Neuronal stem cell (in vitro differentiated cells): Measurements from ENCODE around the gene PDE11A.
"Not testable (repeated sequence)": the region's sequence is repeated elsewhere in the genome, so short reads cannot be mapped to it uniquely, and the experiment has no call there.

ENCODE experiments used
- DNase-seq: peaks from one replicate; pipeline ENCODE4 v3.0.0-alpha.2; 2013; ENCODE audit warnings: low spot score
- H2AFZ ChIP-seq: one replicate; pipeline ENCODE4 v1.6.1; 2013; ENCODE audit warnings: mild to moderate bottlenecking, low read length, inconsistent platforms
- H2AK5ac ChIP-seq: 2 replicates; pipeline ENCODE4 v1.6.1; 2013; ENCODE audit warnings: low read depth, mild to moderate bottlenecking, inconsistent platforms, low read length, moderate library complexity, mixed read lengths
- H2BK120ac ChIP-seq: 2 replicates; pipeline ENCODE4 v1.6.1; 2013; ENCODE audit warnings: low read depth, mild to moderate bottlenecking, inconsistent platforms, low read length, moderate library complexity, mixed read lengths
- H2BK12ac ChIP-seq: one replicate; pipeline ENCODE4 v1.6.1; 2013; ENCODE audit warnings: low read length, inconsistent platforms
- H2BK15ac ChIP-seq: 2 replicates; pipeline ENCODE4 v1.6.1; 2013; ENCODE audit warnings: mild to moderate bottlenecking, low read length, inconsistent platforms, mixed read lengths
- H2BK5ac ChIP-seq: one replicate; pipeline ENCODE4 v1.6.1; 2013; ENCODE audit warnings: inconsistent platforms, mild to moderate bottlenecking, low read length, moderate library complexity
- H3K14ac ChIP-seq: one replicate; pipeline ENCODE4 v1.6.1; 2013; ENCODE audit warnings: low read length, inconsistent platforms
- H3K18ac ChIP-seq: 2 replicates; pipeline ENCODE4 v1.6.1; 2013; ENCODE audit warnings: low read length, inconsistent platforms
- H3K23ac ChIP-seq: 2 replicates; pipeline ENCODE4 v1.6.1; 2013; ENCODE audit warnings: low read depth, mild to moderate bottlenecking, mixed read lengths, low read length, inconsistent platforms; ENCODE audit not compliant: poor library complexity
- H3K27ac ChIP-seq: replicated peaks from 3 replicates; pipeline ENCODE4 v1.5.1; 2013; ENCODE audit warnings: low read length, inconsistent platforms
- H3K27me3 ChIP-seq, 3 experiments: 2 replicates each; pipeline ENCODE4 v1.6.1; 2013; ENCODE audit warnings: low read length in 3 of 3, mild to moderate bottlenecking in 2 of 3, inconsistent platforms in 1 of 3, low read depth in 1 of 3, mixed read lengths in 1 of 3, moderate library complexity in 1 of 3; ENCODE audit not compliant: control insufficient read depth in 3 of 3, insufficient read depth in 3 of 3
- H3K36me3 ChIP-seq, 2 donors: replicated peaks in 1 of 2; 2 replicates each; pipeline ENCODE4 v1.6.1; 2013; ENCODE audit warnings: low read length in 2 of 2; ENCODE audit not compliant: control insufficient read depth in 2 of 2, insufficient read depth in 2 of 2
- H3K4ac ChIP-seq: 2 replicates; pipeline ENCODE4 v1.6.1; 2013; ENCODE audit warnings: inconsistent platforms, mild to moderate bottlenecking, low read length, moderate library complexity
- H3K4me1 ChIP-seq, 2 donors: 1 replicate in 1 of 2; 2 replicates in 1 of 2; pipeline ENCODE4 v1.6.1; 2013; ENCODE audit warnings: low read length in 2 of 2, low read depth in 1 of 2; ENCODE audit not compliant: control insufficient read depth in 2 of 2, insufficient read depth in 1 of 2
- H3K4me2 ChIP-seq: one replicate; pipeline ENCODE4 v1.6.1; 2013; ENCODE audit warnings: mild to moderate bottlenecking, low read length, inconsistent platforms; ENCODE audit not compliant: insufficient read depth, poor library complexity, severe bottlenecking
- H3K4me3 ChIP-seq, 2 donors: 2 replicates each; pipeline ENCODE4 v1.5.1; 2013; ENCODE audit warnings: low read length in 2 of 2, mild to moderate bottlenecking in 2 of 2, inconsistent platforms in 1 of 2, moderate library complexity in 1 of 2
- H3K79me1 ChIP-seq: one replicate; pipeline ENCODE4 v1.6.1; 2013; ENCODE audit warnings: low read depth, mild to moderate bottlenecking, inconsistent platforms, low read length, moderate library complexity
- H3K9ac ChIP-seq: one replicate; pipeline ENCODE4 v1.6.1; 2013; ENCODE audit warnings: mild to moderate bottlenecking, low read depth, low read length, inconsistent platforms; ENCODE audit not compliant: poor library complexity
- H3K9me3 ChIP-seq, 2 donors: replicated peaks in 1 of 2; 2 replicates each; pipeline versions ENCODE3 to v1.6.1; 2013; ENCODE audit warnings: low read length in 2 of 2, mild to moderate bottlenecking in 2 of 2, inconsistent platforms in 1 of 2, low read depth in 1 of 2, mixed read lengths in 1 of 2, moderate library complexity in 1 of 2; ENCODE audit not compliant: control insufficient read depth in 2 of 2, insufficient read depth in 1 of 2
- H4K8ac ChIP-seq: one replicate; pipeline ENCODE4 v1.6.1; 2013; ENCODE audit warnings: low read depth, mild to moderate bottlenecking, inconsistent platforms, low read length, moderate library complexity
- H4K91ac ChIP-seq: one replicate; pipeline ENCODE4 v1.6.1; 2013; ENCODE audit warnings: low read length, low read depth, mild to moderate bottlenecking, inconsistent platforms; ENCODE audit not compliant: poor library complexity
- WGBS, 2 donors: extraction: QIAGEN DNeasy Blood & Tissue Kit; methylation state at CpG; one replicate each; pipeline ENCODE4 v1.1.7; 2013; ENCODE audit warnings: missing lambda C conversion rate in 2 of 2, mixed read lengths in 1 of 2; ENCODE audit not compliant: insufficient read length in 2 of 2, insufficient replicate concordance in 1 of 2; ENCODE audit errors: extremely low coverage in 2 of 2; 5-methylcytosine and 5-hydroxymethylcytosine counted together

Gene PDE11A

GRCh38 chr2:178047391-178047790 lies 25.2 kb downstream of the PDE11A start:
- H2BK15ac ChIP-seq = no peak overlapping the region
- H3K4me3 ChIP-seq = no peak overlapping the region
- no peak overlapping the region for H3K14ac ChIP-seq
- H2AK5ac ChIP-seq = no peak overlapping the region
- no peak overlapping the region for H4K8ac ChIP-seq
- H3K9ac ChIP-seq = no peak overlapping the region
- no peak overlapping the region for H3K23ac ChIP-seq
- H3K9me3 ChIP-seq = no peaks in the 10 kb centered on the region
- WGBS, 2 donors = no CpG with 5 or more reads among the region's 2 CpGs
- H3K27me3 ChIP-seq = no peaks in the 10 kb centered on the region
- no peak overlapping the region for H3K27ac ChIP-seq
- H3K4me1 ChIP-seq = no peaks in the 10 kb centered on the region
- no peak overlapping the region for H3K4me2 ChIP-seq
- H4K91ac ChIP-seq = no peak overlapping the region
- DNase-seq = no peak
- no peaks in the 10 kb centered on the region for H3K36me3 ChIP-seq
- H2BK5ac ChIP-seq = no peak overlapping the region
- H2BK120ac ChIP-seq = no peak overlapping the region
- H3K18ac ChIP-seq = no peak overlapping the region
- no peaks in the 10 kb centered on the region for H3K79me1 ChIP-seq
- no peak overlapping the region for H3K4ac ChIP-seq
- H2AFZ ChIP-seq = no peak overlapping the region
- H2BK12ac ChIP-seq = no peak overlapping the region

GRCh38 chr2:178044836-178045235 lies 27.7 kb downstream of the PDE11A start:
- no peak overlapping the region for H3K9ac ChIP-seq
- H3K4me2 ChIP-seq = no peak overlapping the region
- H3K79me1 ChIP-seq = no peaks in the 10 kb centered on the region
- H2AFZ ChIP-seq = no peak overlapping the region
- H3K18ac ChIP-seq = no peak overlapping the region
- H4K8ac ChIP-seq = no peak overlapping the region
- H3K4me3 ChIP-seq = no peak overlapping the region
- no peak overlapping the region for H3K23ac ChIP-seq
- H2BK12ac ChIP-seq = no peak overlapping the region
- no peak overlapping the region for H3K14ac ChIP-seq
- no CpG with 5 or more reads among the region's 1 CpG for WGBS, 2 donors
- H3K4ac ChIP-seq = no peak overlapping the region
- no peaks in the 10 kb centered on the region for H3K4me1 ChIP-seq
- H2BK5ac ChIP-seq = no peak overlapping the region
- no peaks in the 10 kb centered on the region for H3K27me3 ChIP-seq
- H2BK15ac ChIP-seq = no peak overlapping the region
- no peak overlapping the region for H2BK120ac ChIP-seq
- no peaks in the 10 kb centered on the region for H3K9me3 ChIP-seq
- H2AK5ac ChIP-seq = no peak overlapping the region
- no peaks in the 10 kb centered on the region for H3K36me3 ChIP-seq
- H4K91ac ChIP-seq = no peak overlapping the region
- H3K27ac ChIP-seq = no peak overlapping the region
- no peak for DNase-seq

DNA sequence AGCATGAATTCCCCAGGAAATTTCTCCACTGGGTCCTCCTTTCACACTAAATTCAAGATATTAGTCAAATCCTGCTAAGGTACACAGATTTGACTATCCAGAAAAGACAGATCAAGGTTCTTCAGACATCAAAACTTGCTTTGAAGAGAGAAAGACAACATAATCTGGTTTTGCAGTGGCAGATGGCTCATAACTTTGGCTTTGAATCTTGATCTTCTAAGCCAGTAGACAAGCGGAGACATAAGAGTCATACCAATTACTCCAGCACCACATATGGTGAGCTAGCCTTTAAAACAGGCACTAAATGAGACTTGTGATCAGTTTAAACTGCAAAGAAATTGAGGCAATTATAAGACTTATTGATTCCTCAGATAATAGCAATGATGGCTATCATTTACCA lies 29.3 kb downstream of the PDE11A start:
- Histone ChIP-seq H2BK120ac (no peak overlapping the region), H3K4me2 (no peak overlapping the region), H3K4me1 (no peaks in the 10 kb centered on the region)

DNA sequence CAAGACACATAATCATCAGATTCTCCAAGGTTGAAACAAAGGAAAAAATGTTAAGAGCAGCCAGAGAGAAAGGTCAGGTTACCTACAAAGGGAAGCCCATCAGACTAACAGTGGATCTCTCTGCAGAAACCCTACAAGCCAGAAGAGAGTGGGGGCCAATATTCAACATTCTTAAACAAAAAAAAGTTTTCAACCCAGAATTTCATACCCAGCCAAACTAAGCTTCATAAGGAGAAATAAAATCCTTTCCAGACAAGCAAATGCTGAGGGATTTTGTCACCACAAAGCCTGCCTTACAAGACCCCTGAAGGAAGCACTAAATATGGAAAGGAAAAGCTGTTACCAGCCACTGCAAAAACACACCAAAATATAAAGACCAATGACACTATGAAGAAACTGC lies 39.0 kb downstream of the PDE11A start:
- not testable (repeated sequence) for H4K91ac ChIP-seq, DNase-seq, H3K4ac ChIP-seq, H2BK5ac ChIP-seq, H3K79me1 ChIP-seq, H3K18ac ChIP-seq, H3K9ac ChIP-seq, H3K27me3 ChIP-seq, H3K23ac ChIP-seq, H3K27ac ChIP-seq, H3K4me3 ChIP-seq, H2AK5ac ChIP-seq, H3K14ac ChIP-seq, H2BK12ac ChIP-seq, H3K4me1 ChIP-seq, H2BK15ac ChIP-seq, H3K36me3 ChIP-seq, H2AFZ ChIP-seq, H4K8ac ChIP-seq, H2BK120ac ChIP-seq, H3K9me3 ChIP-seq, H3K4me2 ChIP-seq

More for the DNA sequence above, 29.3 kb downstream of the PDE11A start:
- H3K9me3 ChIP-seq = no peaks in the 10 kb centered on the region
- H2BK5ac ChIP-seq = no peak overlapping the region
- no CpG with 5 or more reads among the region's 1 CpG for WGBS, 2 donors
- H4K91ac ChIP-seq = no peak overlapping the region
- no peak overlapping the region for H3K18ac ChIP-seq
- H4K8ac ChIP-seq = no peak overlapping the region
- no peak overlapping the region for H2AFZ ChIP-seq
- no peak for DNase-seq
- H3K23ac ChIP-seq = no peak overlapping the region
- no peak overlapping the region for H3K4me3 ChIP-seq
- H3K36me3 ChIP-seq = no peaks in the 10 kb centered on the region
- no peaks in the 10 kb centered on the region for H3K27me3 ChIP-seq
- no peak overlapping the region for H2BK12ac ChIP-seq
- no peak overlapping the region for H2AK5ac ChIP-seq
- no peak overlapping the region for H3K14ac ChIP-seq
- H2BK15ac ChIP-seq = no peak overlapping the region
- no peak overlapping the region for H3K4ac ChIP-seq
- H3K9ac ChIP-seq = no peak overlapping the region
- no peaks in the 10 kb centered on the region for H3K79me1 ChIP-seq
- no peak overlapping the region for H3K27ac ChIP-seq
